Adrenal gland (tissue), 5 donors: ENCODE measurements around the gene BPIFB6.

Experiments
- CTCF ChIP-seq, 6 experiments: fragments of 450-650 bp in 4 of 6; fragments of 200-600 bp in 2 of 6; sonication (generic) in 1 of 6; IDR thresholded peaks; 1 replicate in 5 of 6; 2 replicates in 1 of 6; pipeline versions ENCODE4 v1.5.1 to v1.8.0; 2016 to 2021; ENCODE audit warnings: antibody characterized with exemption in 6 of 6, mild to moderate bottlenecking in 2 of 6, moderate library complexity in 1 of 6
- POLR2A ChIP-seq, 2 donors: fragments of 450-650 bp; IDR thresholded peaks; one replicate each; pipeline ENCODE4 v1.6.1; 2017; ENCODE audit warnings: antibody characterized with exemption in 2 of 2, mild to moderate bottlenecking in 2 of 2, moderate library complexity in 1 of 2
- donor health status: DM: no; HTN: no; CAD: no.

DNA sequence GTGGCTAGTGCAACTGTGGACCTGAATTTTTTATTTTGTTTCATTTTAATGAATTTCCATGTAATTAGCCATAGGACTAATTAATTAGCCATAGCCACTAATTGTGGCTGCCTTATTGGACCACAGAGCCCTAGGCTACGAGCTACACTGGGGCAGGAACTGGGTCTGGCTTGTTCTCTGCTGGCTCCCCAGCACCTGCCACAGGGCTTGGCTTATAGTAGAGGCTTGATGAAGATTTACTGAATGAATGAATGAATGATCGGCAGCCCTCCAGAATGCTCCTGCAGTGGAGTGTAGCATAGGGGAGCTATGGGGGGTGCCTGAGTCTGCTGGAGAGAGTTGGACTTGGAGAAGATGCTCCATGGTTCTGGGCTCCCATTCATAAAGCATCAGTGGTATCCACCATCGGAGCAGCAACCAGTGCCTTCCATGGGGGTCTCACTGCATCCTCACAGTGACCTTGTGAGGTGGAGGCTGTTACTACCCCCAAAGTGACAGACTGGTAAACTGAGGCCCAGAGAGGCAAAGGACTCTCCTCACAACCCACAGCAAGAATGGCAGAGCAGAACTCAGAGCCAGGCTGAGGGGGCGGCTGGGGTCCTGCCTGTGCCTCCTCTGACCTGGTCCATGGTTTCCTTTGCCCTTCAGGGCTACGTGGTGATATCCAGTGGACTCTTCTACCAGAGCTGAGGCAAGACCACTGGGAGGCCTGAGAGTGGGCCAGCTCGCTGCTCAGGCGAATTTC lies 8.6 kb upstream of the BPIFB6 start:
- no peak for TF ChIP-seq CTCF (IDR thresholded peaks at IDR 0.05)
- no peak for TF ChIP-seq POLR2A (IDR thresholded peaks at IDR 0.05)
